HEK293 (cell line): ENCODE data around the gene SPRY1.

Experiments used
- CTCF ChIA-PET: fragments of 350-600 bp; formaldehyde crosslinking; extraction: SDS; loops from one replicate; lab custom pipeline; 2021; ENCODE audit warnings: antibody characterized with exemption; lab: Yijun Ruan, JAX
- POLR2A ChIA-PET: fragments of 300-600 bp; formaldehyde crosslinking; extraction: SDS; loops from one replicate; lab custom pipeline; 2020; ENCODE audit warnings: antibody characterized with exemption, inconsistent platforms; lab: Yijun Ruan, JAX
- H3K27ac ChIP-seq: fragments of 200-500 bp; sonication (Bioruptor generic); 2 replicates; pipeline ENCODE4 v1.5.1; 2014; ENCODE audit warnings: low read depth, low read length, control low read depth, inconsistent platforms; ENCODE audit errors: extremely low read depth
- H3K36me3 ChIP-seq, 2 experiments: fragments of 200-500 bp in 1 of 2; sonication (Bioruptor generic) in 1 of 2; 1 replicate in 1 of 2; 2 replicates in 1 of 2; pipeline ENCODE4 v1.5.1; 2014 to 2017; ENCODE audit warnings: inconsistent platforms in 2 of 2, low read length in 2 of 2; ENCODE audit not compliant: control insufficient read depth in 2 of 2, insufficient read depth in 1 of 2
- H3K4me1 ChIP-seq: fragments of 200-500 bp; sonication (Bioruptor generic); 2 replicates; pipeline ENCODE4 v1.5.1; 2014; ENCODE audit warnings: mild to moderate bottlenecking, low read length, inconsistent platforms; ENCODE audit not compliant: control insufficient read depth, insufficient read depth
- H3K4me3 ChIP-seq: 2 replicates; pipeline ENCODE4 v1.5.1; 2011; ENCODE audit warnings: low read depth, mild to moderate bottlenecking, control low read depth, low read length, moderate library complexity
- H3K9me3 ChIP-seq: fragments of 200-500 bp; sonication (Bioruptor generic); 2 replicates; pipeline ENCODE4 v1.5.1; 2014; ENCODE audit warnings: low read depth, low read length, inconsistent platforms; ENCODE audit not compliant: control insufficient read depth, insufficient read depth
- GLIS1 ChIP-seq: fragments of 450-650 bp; formaldehyde crosslinking; IDR thresholded peaks from 2 replicates; pipeline ENCODE4 v1.5.1; 2016; ENCODE audit warnings: missing biosample characterization, missing genetic modification characterization
- RBAK ChIP-seq: fragments of 450-650 bp; formaldehyde crosslinking; IDR thresholded peaks from 2 replicates; pipeline ENCODE4 v1.5.1; 2016; ENCODE audit warnings: missing biosample characterization, missing genetic modification characterization
- SP2 ChIP-seq: fragments of 450-650 bp; formaldehyde crosslinking; IDR thresholded peaks from 2 replicates; pipeline ENCODE4 v1.5.1; 2016; ENCODE audit warnings: missing biosample characterization, missing genetic modification characterization
- ZFP69B ChIP-seq: fragments of 450-650 bp; formaldehyde crosslinking; IDR thresholded peaks from 2 replicates; pipeline ENCODE4 v1.5.1; 2016; ENCODE audit warnings: missing biosample characterization, missing genetic modification characterization
- ZNF114 ChIP-seq: fragments of 450-650 bp; formaldehyde crosslinking; IDR thresholded peaks from 2 replicates; pipeline ENCODE4 v1.5.0; 2017; ENCODE audit warnings: missing biosample characterization, missing genetic modification characterization
- ZNF23 ChIP-seq: fragments of 450-650 bp; formaldehyde crosslinking; IDR thresholded peaks from 2 replicates; pipeline ENCODE4 v1.5.1; 2016; ENCODE audit warnings: missing biosample characterization, missing genetic modification characterization, borderline replicate concordance
- ZNF335 ChIP-seq: fragments of 450-650 bp; formaldehyde crosslinking; conservative IDR thresholded peaks from 2 replicates; pipeline ENCODE4 v1.5.1; 2016; ENCODE audit warnings: missing biosample characterization, missing genetic modification characterization
- ZNF37A ChIP-seq: fragments of 450-650 bp; IDR thresholded peaks from 2 replicates; pipeline ENCODE4 v1.5.1; 2018; ENCODE audit warnings: missing biosample characterization, missing genetic modification characterization
- ZNF394 ChIP-seq: fragments of 450-650 bp; formaldehyde crosslinking; IDR thresholded peaks from 2 replicates; pipeline ENCODE4 v1.5.1; 2016; ENCODE audit warnings: missing biosample characterization, missing genetic modification characterization, mild to moderate bottlenecking, moderate library complexity, borderline replicate concordance
- ZNF548 ChIP-seq: fragments of 450-650 bp; formaldehyde crosslinking; IDR thresholded peaks from 2 replicates; pipeline ENCODE4 v1.5.1; 2016; ENCODE audit warnings: missing biosample characterization, missing genetic modification characterization
- ZNF558 ChIP-seq: fragments of 450-650 bp; formaldehyde crosslinking; IDR thresholded peaks from 2 replicates; pipeline ENCODE4 v1.5.1; 2016; ENCODE audit warnings: missing biosample characterization, missing genetic modification characterization
- ZNF561 ChIP-seq: fragments of 450-650 bp; IDR thresholded peaks from 2 replicates; pipeline ENCODE4 v1.5.1; 2018; ENCODE audit warnings: missing biosample characterization, missing genetic modification characterization, borderline replicate concordance
- ZNF658 ChIP-seq: fragments of 450-650 bp; formaldehyde crosslinking; IDR thresholded peaks from 2 replicates; pipeline ENCODE4; 2016; ENCODE audit warnings: missing biosample characterization, missing genetic modification characterization
- ZNF660 ChIP-seq: fragments of 450-650 bp; IDR thresholded peaks from 2 replicates; pipeline ENCODE4 v1.5.1; 2018; ENCODE audit warnings: missing biosample characterization, mild to moderate bottlenecking, missing genetic modification characterization
- ZNF664 ChIP-seq: fragments of 450-650 bp; formaldehyde crosslinking; IDR thresholded peaks from 2 replicates; pipeline ENCODE4 v1.5.1; 2016; ENCODE audit warnings: missing biosample characterization, missing genetic modification characterization
- ZNF677 ChIP-seq: fragments of 450-650 bp; IDR thresholded peaks from 2 replicates; pipeline ENCODE4 v1.5.0; 2018; ENCODE audit warnings: missing biosample characterization, mild to moderate bottlenecking, missing genetic modification characterization, moderate library complexity
- ZNF843 ChIP-seq: fragments of 450-650 bp; formaldehyde crosslinking; IDR thresholded peaks from 2 replicates; pipeline ENCODE4 v1.5.1; 2016; ENCODE audit warnings: missing biosample characterization, missing genetic modification characterization
- ZSCAN5A ChIP-seq: fragments of 450-650 bp; formaldehyde crosslinking; IDR thresholded peaks from 2 replicates; pipeline ENCODE4 v1.5.1; 2016; ENCODE audit warnings: missing biosample characterization, missing genetic modification characterization
- ZXDB ChIP-seq: fragments of 450-650 bp; formaldehyde crosslinking; IDR thresholded peaks from 2 replicates; pipeline ENCODE4 v1.5.1; 2016; ENCODE audit warnings: missing biosample characterization, missing genetic modification characterization
- TF ChIP-seq, protein P1 (sequence below): fragments of 450-650 bp; formaldehyde crosslinking; IDR thresholded peaks from 2 replicates; pipeline ENCODE4 v1.5.1; 2016; ENCODE audit warnings: missing biosample characterization, missing genetic modification characterization

Gene SPRY1

DNA sequence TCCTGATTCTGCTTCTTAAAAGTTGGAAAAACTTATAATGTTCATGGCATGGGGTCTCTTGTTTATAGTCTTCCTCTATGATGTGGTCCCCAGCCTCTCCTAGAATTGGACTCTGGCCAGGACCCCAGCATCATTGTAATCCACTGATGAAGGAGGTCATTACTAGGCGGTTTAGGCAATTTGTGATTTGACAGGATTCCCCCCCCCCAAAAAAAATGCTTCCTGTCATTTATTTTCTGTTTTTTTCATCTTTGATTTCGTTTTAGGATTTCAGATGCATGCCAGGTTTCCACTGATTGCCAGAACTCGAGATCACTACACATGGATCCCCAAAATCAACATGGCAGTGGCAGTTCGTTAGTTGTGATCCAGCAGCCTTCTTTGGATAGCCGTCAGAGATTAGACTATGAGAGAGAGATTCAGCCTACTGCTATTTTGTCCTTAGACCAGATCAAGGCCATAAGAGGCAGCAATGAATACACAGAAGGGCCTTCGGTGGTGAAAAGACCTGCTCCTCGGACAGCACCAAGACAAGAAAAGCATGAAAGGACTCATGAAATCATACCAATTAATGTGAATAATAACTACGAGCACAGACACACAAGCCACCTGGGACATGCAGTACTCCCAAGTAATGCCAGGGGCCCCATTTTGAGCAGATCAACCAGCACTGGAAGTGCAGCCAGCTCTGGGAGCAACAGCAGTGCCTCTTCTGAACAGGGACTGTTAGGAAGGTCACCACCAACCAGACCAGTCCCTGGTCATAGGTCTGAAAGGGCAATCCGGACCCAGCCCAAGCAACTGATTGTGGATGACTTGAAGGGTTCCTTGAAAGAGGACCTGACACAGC, 4.9 kb downstream of the SPRY1 start:
- TF ChIP-seq ZNF658 = no peak
- no peak for TF ChIP-seq ZNF561
- TF ChIP-seq ZFP69B (tag by site-specific recombination) = no peak
- no peak for TF ChIP-seq GLIS1 (tag by site-specific recombination)
- no peak for TF ChIP-seq ZNF335 (tag by site-specific recombination)
- TF ChIP-seq, all 188 proteins: peak for 0
- Histone ChIP-seq H3K27ac (no peak overlapping the region), H3K36me3 (peaks cover 6 to 31% of the 10 kb centered on the region in 2 experiments; a peak in 2 of 3 replicates), H3K4me3 (no peak overlapping the region), H3K4me1 (no peaks in the 10 kb centered on the region; the same call in 1 of the 2 replicates), H3K9me3 (no peaks in the 10 kb centered on the region)
- POLR2A ChIA-PET = no interaction called here
- CTCF ChIA-PET = no interaction called here

DNA sequence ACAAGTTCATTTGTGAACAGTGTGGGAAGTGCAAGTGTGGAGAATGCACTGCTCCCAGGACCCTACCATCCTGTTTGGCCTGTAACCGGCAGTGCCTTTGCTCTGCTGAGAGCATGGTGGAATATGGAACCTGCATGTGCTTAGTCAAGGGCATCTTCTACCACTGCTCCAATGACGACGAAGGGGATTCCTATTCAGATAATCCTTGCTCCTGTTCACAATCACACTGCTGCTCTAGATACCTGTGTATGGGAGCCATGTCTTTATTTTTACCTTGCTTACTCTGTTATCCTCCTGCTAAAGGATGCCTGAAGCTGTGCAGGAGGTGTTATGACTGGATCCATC, 5.5 kb downstream of the SPRY1 start:
- Histone ChIP-seq H3K9me3 (no peaks in the 10 kb centered on the region), H3K36me3 (peaks cover 6 to 31% of the 10 kb centered on the region in 2 experiments; a peak in 2 of 3 replicates), H3K4me3 (no peak overlapping the region), H3K27ac (no peak overlapping the region), H3K4me1 (no peaks in the 10 kb centered on the region; the same call in 1 of the 2 replicates)
- TF ChIP-seq ZSCAN5A (tag by site-specific recombination) = no peak
- no peak for TF ChIP-seq SP2 (tag by site-specific recombination)
- no peak for TF ChIP-seq ZNF558
- TF ChIP-seq ZNF548 (tag by site-specific recombination) = no peak
- TF ChIP-seq ZNF37A (tag by site-specific recombination) = no peak
- TF ChIP-seq, protein P1, sequence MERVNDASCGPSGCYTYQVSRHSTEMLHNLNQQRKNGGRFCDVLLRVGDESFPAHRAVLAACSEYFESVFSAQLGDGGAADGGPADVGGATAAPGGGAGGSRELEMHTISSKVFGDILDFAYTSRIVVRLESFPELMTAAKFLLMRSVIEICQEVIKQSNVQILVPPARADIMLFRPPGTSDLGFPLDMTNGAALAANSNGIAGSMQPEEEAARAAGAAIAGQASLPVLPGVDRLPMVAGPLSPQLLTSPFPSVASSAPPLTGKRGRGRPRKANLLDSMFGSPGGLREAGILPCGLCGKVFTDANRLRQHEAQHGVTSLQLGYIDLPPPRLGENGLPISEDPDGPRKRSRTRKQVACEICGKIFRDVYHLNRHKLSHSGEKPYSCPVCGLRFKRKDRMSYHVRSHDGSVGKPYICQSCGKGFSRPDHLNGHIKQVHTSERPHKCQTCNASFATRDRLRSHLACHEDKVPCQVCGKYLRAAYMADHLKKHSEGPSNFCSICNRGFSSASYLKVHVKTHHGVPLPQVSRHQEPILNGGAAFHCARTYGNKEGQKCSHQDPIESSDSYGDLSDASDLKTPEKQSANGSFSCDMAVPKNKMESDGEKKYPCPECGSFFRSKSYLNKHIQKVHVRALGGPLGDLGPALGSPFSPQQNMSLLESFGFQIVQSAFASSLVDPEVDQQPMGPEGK (tag by site-specific recombination) = no peak
- no peak for TF ChIP-seq ZNF677 (tag by site-specific recombination)
- TF ChIP-seq ZNF114 = no peak
- no peak for TF ChIP-seq ZXDB (tag by site-specific recombination)
- TF ChIP-seq ZNF23 = no peak
- no peak for TF ChIP-seq ZNF660
- TF ChIP-seq RBAK (tag by site-specific recombination) = no peak
- no peak for TF ChIP-seq ZNF394 (tag by site-specific recombination)
- no peak for TF ChIP-seq ZNF843 (tag by site-specific recombination)
- ChIA-PET POLR2A (no interaction called here), CTCF (no interaction called here)

DNA sequence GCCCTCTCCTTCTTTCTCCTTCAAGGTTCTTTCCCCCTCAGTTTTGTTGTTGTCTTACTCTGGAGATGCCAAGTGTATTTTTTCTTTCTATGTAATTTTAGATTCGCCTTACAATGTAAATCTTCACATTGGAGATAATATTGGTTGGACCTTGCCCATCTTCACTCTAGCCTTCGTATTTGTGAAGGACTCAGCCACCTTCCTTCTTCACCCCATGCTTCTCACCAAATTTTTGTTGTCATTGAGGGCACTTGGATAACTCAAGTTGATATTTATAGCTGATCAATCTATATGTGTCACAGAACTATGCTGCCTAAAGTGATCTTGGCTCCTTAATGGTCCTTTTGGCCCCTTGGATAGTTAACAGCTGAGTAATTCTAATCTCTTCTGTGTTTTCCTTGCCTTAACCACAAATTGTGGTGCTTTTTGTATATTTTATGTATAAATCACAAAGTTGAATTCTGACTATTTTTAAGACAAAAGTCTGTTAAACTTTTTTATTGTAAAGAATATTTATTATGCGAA, 6.5 kb downstream of the SPRY1 start:
- Histone ChIP-seq H3K9me3 (no peaks in the 10 kb centered on the region), H3K4me1 (no peaks in the 10 kb centered on the region; the same call in 1 of the 2 replicates), H3K27ac (no peak overlapping the region), H3K4me3 (no peak overlapping the region), H3K36me3 (peaks cover 6 to 31% of the 10 kb centered on the region in 2 experiments; a peak in 2 of 3 replicates)
- POLR2A ChIA-PET = no interaction called here
- CTCF ChIA-PET = interaction anchor here (0.7 kb wide), 1 partner anchor 262 kb away, joined by 3 read pairs; no protein-coding TSS in a partner anchor
- TF ChIP-seq ZNF664 (tag by site-specific recombination) = no peak
